Measurements from ENCODE around the gene UBAP1.

Gene UBAP1

DNA sequence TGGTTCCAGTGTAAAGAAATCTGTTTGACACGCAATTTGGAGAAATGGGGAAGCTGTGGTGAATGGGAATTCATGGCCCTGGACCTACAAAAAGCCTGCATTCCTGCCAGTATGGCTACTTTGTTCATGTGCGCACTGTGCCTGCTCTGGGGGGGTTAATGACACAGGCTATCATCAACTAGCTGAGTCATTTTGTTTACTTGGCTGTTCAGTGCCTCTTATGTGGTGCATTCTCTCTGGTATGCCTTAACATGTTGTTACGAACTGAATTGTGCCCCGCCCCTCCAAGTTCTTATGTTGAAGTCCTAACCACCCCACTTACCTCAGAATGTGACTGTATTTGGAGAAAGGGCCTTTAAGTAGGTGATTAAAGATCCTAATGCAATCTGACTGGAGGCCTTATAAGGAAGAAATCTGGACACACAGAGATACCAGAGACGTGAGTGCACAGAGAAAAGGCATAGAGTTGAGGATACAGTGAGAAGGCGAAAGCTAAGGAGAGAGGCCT is 20.4 kb upstream of the UBAP1 start:
- no peak for DNase-seq

DNA sequence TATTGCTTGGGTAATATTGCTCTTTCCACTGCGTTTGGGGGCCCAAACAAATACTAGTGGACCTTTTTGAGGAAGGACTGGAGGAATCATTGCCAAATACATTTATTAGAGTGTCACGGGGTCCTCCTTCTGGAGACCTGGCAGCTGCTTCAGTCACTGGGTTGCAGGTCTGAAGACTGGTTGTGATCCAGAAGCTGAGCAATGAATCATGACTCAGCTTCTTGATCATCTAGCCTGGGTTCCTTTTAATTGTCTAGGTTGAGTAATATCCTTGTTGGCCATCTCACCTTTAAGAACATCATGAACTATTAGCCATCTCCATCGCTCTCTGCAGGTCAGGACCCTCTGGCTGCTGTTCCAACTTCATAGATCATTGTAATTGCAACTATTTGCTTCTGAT is 15.4 kb upstream of the UBAP1 start:
- no peaks in the 10 kb centered on the region for H3K4me1 ChIP-seq (ENCODE audit: low read length)
- no peaks in the 10 kb centered on the region for H3K27me3 ChIP-seq (replicated peaks; ENCODE audit: insufficient read depth, low read length)
- no peak overlapping the region for H3K4me3 ChIP-seq (ENCODE audit: low read length)
- no peak overlapping the region for H3K27ac ChIP-seq (ENCODE audit: low read length)
- no peaks in the 10 kb centered on the region for H3K9me3 ChIP-seq (replicated peaks; ENCODE audit: insufficient read depth, low read length)
- H3K9ac ChIP-seq (ENCODE audit: low read length) = no peak overlapping the region
- TF ChIP-seq EZH2 (optimal IDR thresholded peaks at IDR 0.05; ENCODE audit: low read depth, low read length) = no peak
- TF ChIP-seq, protein P1, sequence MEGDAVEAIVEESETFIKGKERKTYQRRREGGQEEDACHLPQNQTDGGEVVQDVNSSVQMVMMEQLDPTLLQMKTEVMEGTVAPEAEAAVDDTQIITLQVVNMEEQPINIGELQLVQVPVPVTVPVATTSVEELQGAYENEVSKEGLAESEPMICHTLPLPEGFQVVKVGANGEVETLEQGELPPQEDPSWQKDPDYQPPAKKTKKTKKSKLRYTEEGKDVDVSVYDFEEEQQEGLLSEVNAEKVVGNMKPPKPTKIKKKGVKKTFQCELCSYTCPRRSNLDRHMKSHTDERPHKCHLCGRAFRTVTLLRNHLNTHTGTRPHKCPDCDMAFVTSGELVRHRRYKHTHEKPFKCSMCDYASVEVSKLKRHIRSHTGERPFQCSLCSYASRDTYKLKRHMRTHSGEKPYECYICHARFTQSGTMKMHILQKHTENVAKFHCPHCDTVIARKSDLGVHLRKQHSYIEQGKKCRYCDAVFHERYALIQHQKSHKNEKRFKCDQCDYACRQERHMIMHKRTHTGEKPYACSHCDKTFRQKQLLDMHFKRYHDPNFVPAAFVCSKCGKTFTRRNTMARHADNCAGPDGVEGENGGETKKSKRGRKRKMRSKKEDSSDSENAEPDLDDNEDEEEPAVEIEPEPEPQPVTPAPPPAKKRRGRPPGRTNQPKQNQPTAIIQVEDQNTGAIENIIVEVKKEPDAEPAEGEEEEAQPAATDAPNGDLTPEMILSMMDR (IDR thresholded peaks at IDR 0.05; ENCODE audit: low read length) = no peak
- no peak for TF ChIP-seq EZH2phosphoT487 (IDR thresholded peaks at IDR 0.05; ENCODE audit: low read length)
- H3K9me2 ChIP-seq (replicated peaks; ENCODE audit: insufficient read depth, low read length) = no peaks in the 10 kb centered on the region
- no peak overlapping the region for H2AFZ ChIP-seq (ENCODE audit: low read length)
- no peaks in the 10 kb centered on the region for H4K20me1 ChIP-seq (ENCODE audit: insufficient read depth, low read length)
- no peaks in the 10 kb centered on the region for H3K36me3 ChIP-seq (replicated peaks; ENCODE audit: insufficient read depth, low read length)
- H3K79me2 ChIP-seq (ENCODE audit: low read length) = no peaks in the 10 kb centered on the region
- DNase-seq = no peak
- no peaks in the 10 kb centered on the region for H3F3A ChIP-seq (ENCODE audit: insufficient read depth, low read length)
- H3K4me2 ChIP-seq (ENCODE audit: low read depth, low read length) = no peak overlapping the region

More for the DNA sequence above, 20.4 kb upstream of the UBAP1 start:
- Histone ChIP-seq H3K79me2 (ENCODE audit: low read length) (no peaks in the 10 kb centered on the region), H3K4me3 (ENCODE audit: low read length) (no peak overlapping the region), H3K9me3 (replicated peaks; ENCODE audit: insufficient read depth, low read length) (no peaks in the 10 kb centered on the region), H2AFZ (ENCODE audit: low read length) (no peak overlapping the region), H3K27ac (ENCODE audit: low read length) (no peak overlapping the region), H3K4me2 (ENCODE audit: low read depth, low read length) (no peak overlapping the region), H3K4me1 (ENCODE audit: low read length) (no peaks in the 10 kb centered on the region), H3F3A (ENCODE audit: insufficient read depth, low read length) (no peaks in the 10 kb centered on the region), H3K9ac (ENCODE audit: low read length) (no peak overlapping the region), H4K20me1 (ENCODE audit: insufficient read depth, low read length) (no peaks in the 10 kb centered on the region), H3K36me3 (replicated peaks; ENCODE audit: insufficient read depth, low read length) (no peaks in the 10 kb centered on the region), H3K27me3 (replicated peaks; ENCODE audit: insufficient read depth, low read length) (no peaks in the 10 kb centered on the region), H3K9me2 (replicated peaks; ENCODE audit: insufficient read depth, low read length) (no peaks in the 10 kb centered on the region)
- TF ChIP-seq EZH2 (optimal IDR thresholded peaks at IDR 0.05; ENCODE audit: low read depth, low read length) (no peak), EZH2phosphoT487 (IDR thresholded peaks at IDR 0.05; ENCODE audit: low read length) (no peak)
- TF ChIP-seq, protein P1 (IDR thresholded peaks at IDR 0.05; ENCODE audit: low read length) = no peak

- H4K20me1 ChIP-seq (ENCODE audit: insufficient read depth, low read length) = no peaks in the 10 kb centered on the region
- H3K36me3 ChIP-seq (replicated peaks; ENCODE audit: insufficient read depth, low read length) = no peaks in the 10 kb centered on the region
- DNase-seq = no peak
- no peaks in the 10 kb centered on the region for H3K79me2 ChIP-seq (ENCODE audit: low read length)
- no peak overlapping the region for H3K4me2 ChIP-seq (ENCODE audit: low read depth, low read length)
- H2AFZ ChIP-seq (ENCODE audit: low read length) = no peak overlapping the region
- no peak overlapping the region for H3K27ac ChIP-seq (ENCODE audit: low read length)
- H3K27me3 ChIP-seq (replicated peaks; ENCODE audit: insufficient read depth, low read length) = no peaks in the 10 kb centered on the region
- no peaks in the 10 kb centered on the region for H3F3A ChIP-seq (ENCODE audit: insufficient read depth, low read length)
- H3K4me1 ChIP-seq (ENCODE audit: low read length) = no peaks in the 10 kb centered on the region
- TF ChIP-seq EZH2 (optimal IDR thresholded peaks at IDR 0.05; ENCODE audit: low read depth, low read length) (no peak), EZH2phosphoT487 (IDR thresholded peaks at IDR 0.05; ENCODE audit: low read length) (no peak)
- TF ChIP-seq, protein P1 (IDR thresholded peaks at IDR 0.05; ENCODE audit: low read length) = no peak
- no peaks in the 10 kb centered on the region for H3K9me3 ChIP-seq (replicated peaks; ENCODE audit: insufficient read depth, low read length)
- H3K9me2 ChIP-seq (replicated peaks; ENCODE audit: insufficient read depth, low read length) = no peaks in the 10 kb centered on the region
- no peak overlapping the region for H3K4me3 ChIP-seq (ENCODE audit: low read length)
- no peak overlapping the region for H3K9ac ChIP-seq (ENCODE audit: low read length)
Observed at GRCh38 chr9:34169125-34169524, 9.7 kb upstream of the UBAP1 start.
